ENCODE measurements around the gene ABCC9. TPM values are rescaled to one million over a fixed set of nuclear protein-coding genes. Genes with fewer than 3 reads are reported as not detected.

Gene ABCC9
- total and polyA plus RNA-seq, 2 donors (not counting 3 experiments of a cell fraction or from before 2014, with no cell fraction given) = under 0.01 TPM; not detected in 1

GRCh38 chr12:21757735-21758134 lies 183.5 kb downstream of the ABCC9 start:
- FAIRE-seq = no peak
- Histone ChIP-seq H4K20me1 (replicated peaks; ENCODE audit: control insufficient read depth, extremely low read depth, insufficient read depth, low read length) (no peaks in the 10 kb centered on the region), H2AFZ (ENCODE audit: low read depth, low read length) (no peak overlapping the region), H3K4me3 (replicated peaks in 1 of 3; ENCODE audit: insufficient read depth in 1 of 3, low read depth in 1 of 3, low read length in 3 of 3) (no peak overlapping the region), H3K9me1 (replicated peaks; ENCODE audit: control insufficient read depth, extremely low read depth, insufficient read depth, low read length) (no peaks in the 10 kb centered on the region), H3K4me1 (ENCODE audit: control insufficient read depth, extremely low read depth, insufficient read depth, low read length) (no peaks in the 10 kb centered on the region), H3K27me3 (ENCODE audit: control insufficient read depth in 2 of 2, insufficient read depth in 2 of 2, low read length in 2 of 2) (no peaks in the 10 kb centered on the region), H3K79me2 (ENCODE audit: control insufficient read depth, insufficient read depth, low read length) (no peaks in the 10 kb centered on the region), H3K27ac (ENCODE audit: insufficient read depth, low read depth, low read length) (no peak overlapping the region), H3K4me2 (ENCODE audit: insufficient read depth, low read length) (no peak overlapping the region), H3K9ac (replicated peaks; ENCODE audit: extremely low read depth, insufficient read depth, low read length) (no peak overlapping the region), H3K36me3 (ENCODE audit: control insufficient read depth in 2 of 2, extremely low read depth in 1 of 2, insufficient read depth in 2 of 2, low read length in 2 of 2) (no peaks in the 10 kb centered on the region), H3K9me3 (replicated peaks; ENCODE audit: control insufficient read depth, insufficient read depth, low read length) (no peaks in the 10 kb centered on the region)
- DNase-seq (ENCODE audit: low read depth, low spot score) = no peak
- no TSS peak for BruUV-seq (replicated peaks)
- TF ChIP-seq EZH2 (IDR thresholded peaks at IDR 0.05; ENCODE audit: borderline replicate concordance, low read depth, low read length, severe bottlenecking) (no peak), GATA2 (IDR thresholded peaks at IDR 0.05; ENCODE audit: insufficient read depth, insufficient read length, low read depth, low read length) (no peak), CTCF (IDR thresholded peaks at IDR 0.05; ENCODE audit: extremely low read depth in 1 of 2, insufficient read depth in 1 of 2, low read depth in 1 of 2, low read length in 2 of 2) (no peak), MAX (IDR thresholded peaks at IDR 0.05; ENCODE audit: insufficient read depth, insufficient read length) (no peak), MYC (IDR thresholded peaks at IDR 0.05; ENCODE audit: low read depth, low read length) (no peak), FOS (IDR thresholded peaks at IDR 0.05; ENCODE audit: borderline replicate concordance, insufficient read depth, low read length) (no peak), POLR2A (IDR thresholded peaks at IDR 0.05; ENCODE audit: low read depth, low read length) (no peak), JUN (IDR thresholded peaks at IDR 0.05; ENCODE audit: borderline replicate concordance, insufficient read depth, insufficient read length, low read depth) (no peak), POLR2AphosphoS5 (IDR thresholded peaks at IDR 0.05; ENCODE audit: insufficient read depth, low read depth, low read length) (no peak)
- intact Hi-C loops (cut with micrococcal nuclease) = no loop called here
- CTCF ChIA-PET = interaction anchor here (1.2 kb wide), 1 partner anchor 60 kb away, joined by 3 read pairs; no protein-coding TSS in a partner anchor
- POLR2A ChIA-PET = interaction anchor here (0.5 kb wide), 1 partner anchor 1075 kb away, joined by 3 read pairs; no protein-coding TSS in a partner anchor
- dilution Hi-C loops (cut with MboI; ENCODE audit: extremely low pct_ligation_motif_present, low sequenced_read_pairs) = no loop called here
